ENCODE results near the gene SVOP.
"Not testable (repeated sequence)": the region's sequence is repeated elsewhere in the genome, so short reads cannot be mapped to it uniquely, and the experiment has no call there.

SVOP gene

DNA sequence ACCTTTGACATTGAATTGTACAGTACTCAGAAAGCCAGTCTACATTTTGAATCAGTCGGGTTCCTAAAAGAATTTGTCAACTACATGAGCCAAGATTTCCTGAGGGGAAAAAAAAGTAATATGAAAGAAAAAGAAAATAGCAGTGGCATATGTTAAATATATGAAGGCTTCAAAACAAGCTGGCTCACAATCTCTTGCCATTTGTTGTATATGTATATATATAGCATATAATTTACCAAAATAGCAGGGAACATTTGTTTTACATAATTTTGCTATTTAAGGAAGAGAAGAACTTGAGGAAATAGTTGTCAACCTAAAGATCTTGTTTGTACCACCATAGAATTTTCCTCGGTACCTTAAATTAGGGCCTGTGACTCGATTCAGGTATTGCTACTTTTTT lies 16.9 kb downstream of the SVOP start:
- H3K4me3 Mint-ChIP-seq: no peak overlapping the region
- no peak overlapping the region for H3K27ac Mint-ChIP-seq
- no peaks in the 10 kb centered on the region for H3K36me3 Mint-ChIP-seq
- H3K9me3 Mint-ChIP-seq: no peaks in the 10 kb centered on the region
- H3K27me3 Mint-ChIP-seq: peaks cover 3% of the 10 kb centered on the region
- no peaks in the 10 kb centered on the region for H3K4me1 Mint-ChIP-seq

DNA sequence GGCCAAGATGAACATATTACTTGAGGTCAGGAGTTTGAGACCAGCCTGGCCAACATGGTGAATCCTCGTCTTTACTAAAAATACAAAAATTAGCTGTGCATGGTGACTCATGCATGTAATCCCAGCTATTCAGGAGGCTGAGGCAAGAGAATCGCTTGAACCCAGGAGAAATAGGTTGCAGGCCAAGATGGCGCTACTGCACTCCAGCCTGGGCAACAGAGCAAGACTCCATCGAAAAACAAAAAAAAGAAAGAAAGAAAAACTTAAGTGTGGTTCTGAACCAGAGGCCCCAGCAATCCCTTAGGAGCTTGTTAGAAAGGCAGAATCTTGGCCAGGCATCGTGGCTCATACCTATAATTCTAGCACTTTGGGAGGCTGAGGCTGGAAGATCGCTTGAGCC lies 24.5 kb downstream of the SVOP start:
- Mint-ChIP-seq H3K27ac (no peak overlapping the region), H3K4me1 (no peaks in the 10 kb centered on the region), H3K9me3 (no peaks in the 10 kb centered on the region), H3K36me3 (peaks cover 2% of the 10 kb centered on the region), H3K27me3 (peaks cover 3% of the 10 kb centered on the region), H3K4me3 (no peak overlapping the region)

- Mint-ChIP-seq H3K9me3 (no peaks in the 10 kb centered on the region), H3K27ac (no peak overlapping the region)
These were observed 25.4 kb downstream of the SVOP start for GRCh38 chr12:108995370-108995992.

GRCh38 chr12:108990103-108990502 lies 30.8 kb downstream of the SVOP start:
- H3K9me3 Mint-ChIP-seq, H3K27ac Mint-ChIP-seq, H3K4me1 Mint-ChIP-seq, H3K27me3 Mint-ChIP-seq, H3K4me3 Mint-ChIP-seq, H3K36me3 Mint-ChIP-seq: not testable (repeated sequence)

More at GRCh38 chr12:108995370-108995992, 25.4 kb downstream of the SVOP start:
- Mint-ChIP-seq H3K27me3 (peaks cover 3% of the 10 kb centered on the region), H3K4me1 (no peaks in the 10 kb centered on the region), H3K36me3 (peaks cover 2% of the 10 kb centered on the region), H3K4me3 (no peak overlapping the region)

DNA sequence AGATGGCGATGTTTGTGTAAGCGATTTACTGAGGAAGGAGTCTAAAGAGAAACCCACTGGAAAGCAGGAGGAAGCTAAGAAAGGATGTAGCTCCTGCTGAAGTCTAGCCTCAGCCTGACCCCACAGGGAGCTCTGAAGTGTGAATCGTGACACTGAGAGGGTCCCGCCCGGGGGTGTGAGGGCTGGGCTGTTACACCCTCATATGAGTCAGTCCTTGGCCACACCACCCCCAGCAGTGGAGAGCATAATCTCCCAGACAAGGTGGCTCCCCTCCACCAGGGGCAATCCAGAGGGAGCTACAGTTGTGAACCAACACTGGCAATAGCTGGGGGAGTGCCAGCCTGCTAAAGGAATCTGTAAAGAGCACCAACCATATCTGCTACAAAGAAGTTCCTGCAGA lies 31.5 kb downstream of the SVOP start:
- H3K36me3 Mint-ChIP-seq: no peaks in the 10 kb centered on the region
- H3K27ac Mint-ChIP-seq: no peak overlapping the region
- H3K27me3 Mint-ChIP-seq: peaks cover 9% of the 10 kb centered on the region
- H3K4me3 Mint-ChIP-seq: no peak overlapping the region
- H3K9me3 Mint-ChIP-seq: no peaks in the 10 kb centered on the region
- H3K4me1 Mint-ChIP-seq: no peaks in the 10 kb centered on the region

DNA sequence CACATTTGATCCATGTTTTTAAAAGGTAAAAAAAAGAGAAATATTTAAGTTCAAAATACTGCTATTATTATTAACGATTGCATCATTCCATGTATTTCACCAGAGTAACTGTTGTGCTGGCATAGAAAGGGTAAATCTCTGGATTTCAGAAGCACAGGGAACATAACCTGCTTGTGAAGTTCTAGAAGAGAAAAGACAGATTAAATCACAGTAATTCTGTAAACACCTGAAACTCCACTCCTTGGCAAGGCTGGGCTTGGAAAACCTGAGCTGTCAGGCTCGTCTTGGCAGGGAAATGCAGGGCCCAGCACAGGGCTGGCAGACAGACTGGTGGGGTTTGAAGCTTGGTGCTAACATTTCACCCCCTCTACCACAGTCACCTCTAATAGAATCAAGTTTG lies 35.1 kb downstream of the SVOP start:
- Mint-ChIP-seq H3K36me3 (no peaks in the 10 kb centered on the region), H3K4me1 (no peaks in the 10 kb centered on the region), H3K27me3 (peaks cover 5% of the 10 kb centered on the region), H3K9me3 (no peaks in the 10 kb centered on the region), H3K27ac (no peak overlapping the region), H3K4me3 (no peak overlapping the region)

GRCh38 chr12:108983227-108983626 lies 37.6 kb downstream of the SVOP start:
- Mint-ChIP-seq H3K36me3 (no peaks in the 10 kb centered on the region), H3K27ac (no peak overlapping the region)

DNA sequence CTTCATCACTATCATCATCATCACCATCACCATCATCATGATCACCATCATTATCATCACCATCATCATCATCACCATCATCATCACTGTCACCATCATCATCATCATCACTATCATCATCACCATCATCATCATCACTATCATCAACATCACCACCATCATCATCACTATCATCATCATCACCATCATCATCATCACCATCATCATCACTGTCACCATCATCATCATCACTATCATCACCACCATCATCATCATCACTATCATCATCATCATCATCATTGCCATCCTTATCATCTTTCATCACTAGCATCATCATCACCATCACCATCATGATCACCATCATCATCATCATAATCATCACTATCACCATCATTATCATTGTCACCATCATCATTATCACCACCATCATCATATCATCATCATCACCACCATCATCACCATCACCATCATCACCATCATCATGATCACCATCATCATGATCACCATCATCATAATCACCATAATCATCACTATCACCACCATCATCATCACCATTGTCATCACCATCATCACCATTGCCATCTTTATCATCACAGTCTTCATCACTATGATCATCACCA lies 38.1 kb downstream of the SVOP start:
- Mint-ChIP-seq H3K36me3 (no peaks in the 10 kb centered on the region), H3K4me3 (no peak overlapping the region), H3K9me3 (no peaks in the 10 kb centered on the region), H3K27me3 (peaks cover 2% of the 10 kb centered on the region), H3K4me1 (no peaks in the 10 kb centered on the region), H3K27ac (no peak overlapping the region)

More at GRCh38 chr12:108983227-108983626, 37.6 kb downstream of the SVOP start:
- Mint-ChIP-seq H3K27me3 (peaks cover 3% of the 10 kb centered on the region), H3K9me3 (no peaks in the 10 kb centered on the region), H3K4me3 (no peak overlapping the region), H3K4me1 (no peaks in the 10 kb centered on the region)

GRCh38 chr12:108981835-108982234 lies 39.0 kb downstream of the SVOP start:
- peaks cover 2% of the 10 kb centered on the region for H3K27me3 Mint-ChIP-seq
- H3K27ac Mint-ChIP-seq: no peak overlapping the region
- no peaks in the 10 kb centered on the region for H3K9me3 Mint-ChIP-seq

DNA sequence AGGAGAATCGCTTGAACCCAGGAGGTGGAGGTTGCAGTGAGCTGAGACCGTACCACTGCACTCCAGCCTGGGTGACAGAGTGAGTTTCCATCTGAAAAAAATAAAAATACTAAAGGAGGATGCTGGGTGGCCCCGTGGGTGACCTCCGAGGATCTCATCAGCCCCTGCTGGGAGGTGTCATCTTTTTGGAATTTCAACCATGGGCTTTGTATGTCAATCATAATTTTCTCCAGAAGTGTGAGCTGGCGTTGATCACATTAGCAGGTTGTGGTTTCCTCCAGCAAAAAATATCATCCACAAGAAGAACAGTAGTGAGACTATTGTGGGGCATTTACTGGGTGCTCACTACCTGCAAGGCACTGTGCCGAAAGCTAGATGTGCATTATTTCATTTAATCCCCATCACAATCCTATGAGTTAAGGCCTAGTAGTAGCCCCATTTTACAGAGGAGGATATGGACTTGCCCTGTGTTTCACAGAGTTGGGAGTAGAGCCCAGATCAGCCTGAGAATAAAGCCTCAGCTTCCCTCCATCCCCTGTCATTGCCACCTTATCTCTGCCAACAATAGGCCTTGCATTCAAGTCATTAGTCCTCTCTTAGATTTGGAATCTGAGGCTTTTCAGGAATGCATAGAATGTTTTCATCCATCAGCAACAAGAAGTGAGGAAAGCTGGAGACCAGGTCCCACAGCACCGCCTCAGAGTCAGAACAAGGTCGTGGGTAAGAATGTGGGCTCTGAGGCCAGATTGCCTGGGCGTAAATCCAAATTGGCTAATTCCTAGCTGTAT lies 39.8 kb downstream of the SVOP start:
- Mint-ChIP-seq H3K27me3 (peaks cover 2% of the 10 kb centered on the region), H3K4me1 (no peaks in the 10 kb centered on the region), H3K9me3 (no peaks in the 10 kb centered on the region), H3K36me3 (no peaks in the 10 kb centered on the region), H3K4me3 (no peak overlapping the region), H3K27ac (no peak overlapping the region)

More at GRCh38 chr12:108981835-108982234, 39.0 kb downstream of the SVOP start:
- no peaks in the 10 kb centered on the region for H3K36me3 Mint-ChIP-seq
- no peaks in the 10 kb centered on the region for H3K4me1 Mint-ChIP-seq
- no peak overlapping the region for H3K4me3 Mint-ChIP-seq

DNA sequence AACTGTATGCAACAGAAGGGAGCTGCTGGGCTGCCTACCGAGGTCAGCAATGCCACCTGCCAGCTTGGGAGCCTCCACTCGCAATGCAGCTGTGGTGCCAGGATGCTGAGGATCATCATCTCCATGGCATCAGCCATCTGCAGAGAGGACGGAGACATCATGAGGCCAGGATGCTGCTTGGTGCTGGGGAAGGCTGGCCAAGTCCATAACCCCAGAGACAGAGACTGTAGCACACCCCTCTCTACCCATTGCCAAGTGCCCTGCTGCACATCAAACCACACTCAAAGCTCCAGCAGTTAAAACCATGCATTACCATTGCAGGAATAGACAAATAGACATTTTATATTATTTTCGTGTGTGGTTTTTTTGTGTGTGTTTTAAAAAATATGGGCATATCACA lies 43.5 kb downstream of the SVOP start:
- H3K4me1 Mint-ChIP-seq: no peaks in the 10 kb centered on the region
- H3K27me3 Mint-ChIP-seq: no peaks in the 10 kb centered on the region
- H3K36me3 Mint-ChIP-seq: no peaks in the 10 kb centered on the region
- H3K4me3 Mint-ChIP-seq: no peak overlapping the region
- no peak overlapping the region for H3K27ac Mint-ChIP-seq
- H3K9me3 Mint-ChIP-seq: no peaks in the 10 kb centered on the region

GRCh38 chr12:108975024-108975593 lies 45.8 kb downstream of the SVOP start:
- H3K9me3 Mint-ChIP-seq: no peaks in the 10 kb centered on the region
- peaks cover 4% of the 10 kb centered on the region for H3K27me3 Mint-ChIP-seq
- H3K27ac Mint-ChIP-seq: no peak overlapping the region
- no peaks in the 10 kb centered on the region for H3K36me3 Mint-ChIP-seq
- no peak overlapping the region for H3K4me3 Mint-ChIP-seq
- no peaks in the 10 kb centered on the region for H3K4me1 Mint-ChIP-seq

DNA sequence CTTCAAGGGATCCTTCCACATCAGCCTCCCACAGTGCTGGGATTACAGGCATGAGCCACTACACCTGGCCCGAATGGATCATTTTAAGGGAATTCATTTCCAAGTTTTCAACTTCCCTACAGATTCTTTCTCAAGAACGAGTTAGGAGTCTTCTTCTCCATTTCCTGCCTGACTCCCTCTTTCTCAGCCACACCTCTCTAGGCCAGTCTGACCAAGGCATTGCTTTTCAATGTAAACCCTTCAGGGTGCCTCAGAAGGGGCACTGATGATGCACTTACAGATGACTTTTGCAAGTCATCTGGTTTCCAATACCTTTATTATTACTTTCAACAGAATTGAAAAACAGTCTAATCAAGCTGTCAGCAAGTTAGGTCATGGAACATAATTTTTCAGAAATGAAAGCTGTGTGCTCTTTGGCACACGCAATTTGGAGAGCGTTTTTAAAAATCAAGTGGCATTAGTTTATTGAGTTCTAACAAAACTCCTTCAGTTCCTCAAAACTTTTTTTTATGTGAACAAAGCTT lies 47.2 kb downstream of the SVOP start:
- no peak overlapping the region for H3K27ac Mint-ChIP-seq
- no peaks in the 10 kb centered on the region for H3K36me3 Mint-ChIP-seq
- H3K27me3 Mint-ChIP-seq: peaks cover 4% of the 10 kb centered on the region
- H3K9me3 Mint-ChIP-seq: no peaks in the 10 kb centered on the region
- H3K4me3 Mint-ChIP-seq: no peak overlapping the region
- H3K4me1 Mint-ChIP-seq: no peaks in the 10 kb centered on the region

DNA sequence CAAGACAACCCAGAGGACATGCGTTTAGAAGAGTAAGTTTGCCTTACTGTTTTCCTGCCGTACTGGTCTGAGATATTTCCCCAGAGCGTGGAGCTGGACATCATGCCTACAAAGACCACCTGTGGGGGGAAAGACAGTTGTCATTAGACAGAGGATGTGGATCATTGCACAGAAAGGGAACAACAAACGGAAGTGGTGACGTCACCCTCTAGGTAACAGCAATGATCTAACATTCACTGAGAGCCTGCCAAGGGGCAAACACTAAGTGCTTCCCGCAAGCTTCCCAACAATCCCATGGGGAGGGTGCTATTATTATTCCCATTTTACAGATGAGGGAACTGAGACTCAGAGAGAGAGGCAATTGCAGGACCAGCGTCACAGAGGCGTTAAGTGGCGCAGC lies 48.5 kb downstream of the SVOP start:
- H3K27me3 Mint-ChIP-seq: peaks cover 4% of the 10 kb centered on the region
- H3K4me1 Mint-ChIP-seq: no peaks in the 10 kb centered on the region
- H3K4me3 Mint-ChIP-seq: no peak overlapping the region
- no peaks in the 10 kb centered on the region for H3K36me3 Mint-ChIP-seq
- no peak overlapping the region for H3K27ac Mint-ChIP-seq
- H3K9me3 Mint-ChIP-seq: no peaks in the 10 kb centered on the region

- H3K27ac Mint-ChIP-seq: no peak overlapping the region
- no peaks in the 10 kb centered on the region for H3K9me3 Mint-ChIP-seq
- H3K4me1 Mint-ChIP-seq: no peaks in the 10 kb centered on the region
- H3K27me3 Mint-ChIP-seq: peaks cover 5% of the 10 kb centered on the region
- H3K36me3 Mint-ChIP-seq: no peaks in the 10 kb centered on the region
- H3K4me3 Mint-ChIP-seq: no peak overlapping the region
These were observed 51.2 kb downstream of the SVOP start for GRCh38 chr12:108969622-108970021.

All from activated naive CD4-positive, alpha-beta T cell treated with anti-CD3 and anti-CD28 coated beads, Interleukin-2, amount 50 U/mL, for 24 hours (primary cell).